WTC11 (cell line): ENCODE results near the gene TTC8. TPM values are rescaled to one million over a fixed set of nuclear protein-coding genes. Genes with fewer than 3 reads are reported as not detected.

Source experiments
- ATAC-seq: fragments of 200-7000 bp; cut with Tn5 transposase; 2 replicates; pipeline ENCODE4 v1.10.0; 2021; ENCODE audit warnings: mild to moderate bottlenecking, moderate library complexity
- CTCF ChIA-PET: fragments of 300-600 bp; sonication (Branson Sonifier 250); formaldehyde crosslinking; loops from one replicate; lab custom pipeline; 2021; ENCODE audit warnings: antibody characterized with exemption; lab: Charles Lee
- POLR2A ChIA-PET: fragments of 350-600 bp; sonication (Branson Sonifier 250); formaldehyde crosslinking; loops from one replicate; lab custom pipeline; 2021; ENCODE audit warnings: antibody characterized with exemption; lab: Charles Lee
- DNase-seq: peaks from one replicate; pipeline ENCODE4 v3.0.0; 2021; ENCODE audit warnings: low spot score
- H3K27ac Mint-ChIP-seq: 2 replicates; pipeline ENCODE4 v1.8.0; 2021; ENCODE audit warnings: mixed read lengths
- H3K27me3 Mint-ChIP-seq: 2 replicates; pipeline ENCODE4 v1.8.0; 2021; ENCODE audit warnings: low read depth, mild to moderate bottlenecking, moderate library complexity, mixed read lengths
- H3K36me3 Mint-ChIP-seq: 2 replicates; pipeline ENCODE4 v1.8.0; 2021; ENCODE audit warnings: mixed read lengths
- H3K4me1 Mint-ChIP-seq: 2 replicates; pipeline ENCODE4 v1.8.0; 2022; ENCODE audit warnings: mixed read lengths
- H3K4me3 Mint-ChIP-seq: 2 replicates; pipeline ENCODE4 v1.8.0; 2021; ENCODE audit warnings: mild to moderate bottlenecking, moderate library complexity, mixed read lengths
- H3K9me3 Mint-ChIP-seq: 2 replicates; pipeline ENCODE4 v1.8.0; 2021; ENCODE audit warnings: mixed read lengths
- ATF2 ChIP-seq: sonication (generic); formaldehyde crosslinking; IDR thresholded peaks from 2 replicates; pipeline ENCODE4 v1.8.1; 2022; ENCODE audit warnings: low read depth, missing genetic modification reagents, borderline replicate concordance
- ATF6 ChIP-seq: sonication (generic); formaldehyde crosslinking; IDR thresholded peaks from 2 replicates; pipeline ENCODE4 v1.8.1; 2023; ENCODE audit warnings: mild to moderate bottlenecking, missing genetic modification reagents
- E2F5 ChIP-seq: sonication (generic); formaldehyde crosslinking; IDR thresholded peaks from 2 replicates; pipeline ENCODE4 v1.8.1; 2022; ENCODE audit warnings: mild to moderate bottlenecking, moderate library complexity, missing genetic modification reagents
- ELF4 ChIP-seq: sonication (generic); formaldehyde crosslinking; IDR thresholded peaks from 2 replicates; pipeline ENCODE4 v1.8.1; 2022; ENCODE audit warnings: low read depth, mild to moderate bottlenecking, moderate library complexity, missing genetic modification reagents
- GRHL2 ChIP-seq: fragments of 250-450 bp; sonication (Bioruptor Pico); IDR thresholded peaks from 2 replicates; pipeline ENCODE4 v1.8.0; 2022; ENCODE audit warnings: mild to moderate bottlenecking, moderate library complexity; ENCODE audit not compliant: insufficient replicate concordance, severe bottlenecking
- NFYB ChIP-seq: sonication (generic); formaldehyde crosslinking; conservative IDR thresholded peaks from 2 replicates; pipeline ENCODE4 v1.8.0; 2022; ENCODE audit warnings: low read depth, missing genetic modification reagents
- NR3C1 ChIP-seq: sonication (generic); formaldehyde crosslinking; conservative IDR thresholded peaks from 2 replicates; pipeline ENCODE4 v1.8.1; 2023; ENCODE audit warnings: low read depth, mild to moderate bottlenecking, missing genetic modification reagents
- PRDM15 ChIP-seq: sonication (generic); formaldehyde crosslinking; IDR thresholded peaks from 2 replicates; pipeline ENCODE4 v1.8.0; 2022; ENCODE audit warnings: missing genetic modification reagents
- SMAD4 ChIP-seq: sonication (generic); formaldehyde crosslinking; IDR thresholded peaks from 2 replicates; pipeline ENCODE4 v1.8.0; 2022; ENCODE audit warnings: mild to moderate bottlenecking, missing genetic modification reagents
- STAT6 ChIP-seq: sonication (generic); formaldehyde crosslinking; conservative IDR thresholded peaks from 2 replicates; pipeline ENCODE4 v1.8.1; 2023; ENCODE audit warnings: mild to moderate bottlenecking, low read depth, missing genetic modification reagents, moderate library complexity
- ZNF138 ChIP-seq: sonication (generic); formaldehyde crosslinking; conservative IDR thresholded peaks from 2 replicates; pipeline ENCODE4 v1.8.1; 2022; ENCODE audit warnings: mild to moderate bottlenecking, moderate library complexity, missing genetic modification reagents
- ZNF425 ChIP-seq: fragments of 250-450 bp; sonication (Bioruptor Pico); conservative IDR thresholded peaks from 2 replicates; pipeline ENCODE4 v1.9.0; 2021; ENCODE audit warnings: mild to moderate bottlenecking
- total RNA-seq: library from RNA; stranded (reverse); gene quantifications from 3 replicates; pipeline ENCODE4 v1.2.3, GENCODE V29; 2021
- TF ChIP-seq, protein P1 (sequence below): sonication (generic); formaldehyde crosslinking; IDR thresholded peaks from 2 replicates; pipeline ENCODE4 v1.8.1; 2023; ENCODE audit warnings: mild to moderate bottlenecking, missing genetic modification reagents

The TTC8 gene
- total RNA-seq, 1 experiment from 2014 or later, result 13.8 TPM

DNA sequence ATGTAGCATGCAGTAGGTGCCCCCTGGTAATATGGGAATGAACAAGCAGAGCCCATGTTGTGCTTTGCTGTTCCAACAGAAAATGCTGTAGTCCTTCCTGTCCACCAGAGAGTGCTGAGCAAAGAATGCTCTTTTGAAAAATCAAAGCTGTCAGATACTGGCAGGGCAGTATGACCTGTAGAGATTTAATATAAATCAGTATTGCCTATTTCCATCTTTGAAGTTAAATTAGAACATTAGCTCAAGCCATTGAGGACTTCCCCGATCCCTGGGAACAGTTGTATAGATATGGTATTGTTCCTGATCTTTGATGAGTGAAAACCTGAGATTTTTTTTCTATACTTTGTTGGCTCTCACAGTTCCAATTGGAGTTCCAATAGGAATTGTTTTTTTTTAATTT lies 13.0 kb downstream of the TTC8 start:
- no peaks in the 10 kb centered on the region for H3K9me3 Mint-ChIP-seq
- H3K4me3 Mint-ChIP-seq, result no peak overlapping the region
- TF ChIP-seq SMAD4 (CRISPR knock-in tag), result no peak
- TF ChIP-seq ZNF425 (CRISPR knock-in tag), result no peak
- no peak for TF ChIP-seq NR3C1 (CRISPR knock-in tag)
- no peak for TF ChIP-seq PRDM15 (CRISPR knock-in tag)
- TF ChIP-seq ELF4 (CRISPR knock-in tag), result no peak
- H3K27me3 Mint-ChIP-seq, result no peaks in the 10 kb centered on the region
- H3K27ac Mint-ChIP-seq, result no peak overlapping the region
- ChIA-PET POLR2A (interaction anchor here (1.4 kb wide), 1 partner anchor 13 kb away, joined by 3 read pairs; the partner anchor contains the start of gene TTC8), CTCF (interaction anchor here (1.2 kb wide), 2 partner anchors 13 to 44 kb away, joined by 3 read pairs; partner anchors contain the start of genes EML5 and TTC8)
- H3K4me1 Mint-ChIP-seq, result peaks cover 6% of the 10 kb centered on the region; the same call in 1 of the 2 replicates
- DNase-seq (no peak), ATAC-seq (no peak)
- no peaks in the 10 kb centered on the region for H3K36me3 Mint-ChIP-seq

DNA sequence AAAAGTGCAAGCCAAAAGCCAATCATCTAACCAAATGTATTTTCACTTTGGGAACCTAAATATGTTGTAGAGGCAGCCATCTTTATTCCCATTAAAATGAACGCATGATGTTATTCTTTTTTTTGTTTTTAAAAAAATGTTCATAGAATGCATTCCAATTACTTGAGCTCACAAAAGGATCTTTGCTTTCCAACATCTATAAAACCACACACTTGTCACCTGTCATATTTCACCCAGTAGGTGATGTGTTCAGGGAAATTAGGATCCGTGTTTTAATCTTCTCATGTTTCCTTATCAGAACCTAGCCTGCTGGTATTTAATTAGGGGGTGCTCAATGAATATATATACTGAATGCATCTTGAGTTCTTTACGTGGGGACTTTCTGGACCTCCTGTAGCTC lies 13.6 kb downstream of the TTC8 start:
- ATAC-seq, result no peak
- Mint-ChIP-seq H3K4me3 (no peak overlapping the region), H3K4me1 (peaks cover 6% of the 10 kb centered on the region; the same call in 1 of the 2 replicates), H3K36me3 (no peaks in the 10 kb centered on the region), H3K9me3 (no peaks in the 10 kb centered on the region), H3K27ac (no peak overlapping the region), H3K27me3 (no peaks in the 10 kb centered on the region)
- ChIA-PET CTCF (interaction anchor here (1.2 kb wide), 1 partner anchor 14 kb away, joined by 3 read pairs; the partner anchor contains the start of gene TTC8), POLR2A (interaction anchor here (1.4 kb wide), 1 partner anchor 14 kb away, joined by 3 read pairs; the partner anchor contains the start of gene TTC8)
- TF ChIP-seq NFYB (no peak), ZNF138 (CRISPR knock-in tag) (no peak), STAT6 (CRISPR knock-in tag) (no peak), GRHL2 (CRISPR knock-in tag) (no peak), ATF6 (CRISPR knock-in tag) (no peak), ATF2 (CRISPR knock-in tag) (no peak), E2F5 (CRISPR knock-in tag) (no peak)
- TF ChIP-seq, protein P1, sequence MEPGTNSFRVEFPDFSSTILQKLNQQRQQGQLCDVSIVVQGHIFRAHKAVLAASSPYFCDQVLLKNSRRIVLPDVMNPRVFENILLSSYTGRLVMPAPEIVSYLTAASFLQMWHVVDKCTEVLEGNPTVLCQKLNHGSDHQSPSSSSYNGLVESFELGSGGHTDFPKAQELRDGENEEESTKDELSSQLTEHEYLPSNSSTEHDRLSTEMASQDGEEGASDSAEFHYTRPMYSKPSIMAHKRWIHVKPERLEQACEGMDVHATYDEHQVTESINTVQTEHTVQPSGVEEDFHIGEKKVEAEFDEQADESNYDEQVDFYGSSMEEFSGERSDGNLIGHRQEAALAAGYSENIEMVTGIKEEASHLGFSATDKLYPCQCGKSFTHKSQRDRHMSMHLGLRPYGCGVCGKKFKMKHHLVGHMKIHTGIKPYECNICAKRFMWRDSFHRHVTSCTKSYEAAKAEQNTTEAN, result no peak
- DNase-seq, result no peak
